K562 (cell line): ENCODE measurements around the gene ARHGEF9. TPM values are rescaled to one million over a fixed set of nuclear protein-coding genes. Genes with fewer than 3 reads are reported as not detected.

Experiments
- MGA ChIP-seq: fragments of 450-650 bp; IDR thresholded peaks from 2 replicates; pipeline ENCODE4 v1.6.1; 2016; ENCODE audit warnings: mild to moderate bottlenecking, moderate library complexity
- NR4A1 ChIP-seq, 2 experiments: fragments of 250-450 bp in 1 of 2; fragments of 450-650 bp in 1 of 2; sonication (Bioruptor Pico) in 1 of 2; IDR thresholded peaks; 2 replicates each; pipeline versions ENCODE4 v1.4.0 to v1.6.1; 2016 to 2020; ENCODE audit warnings: mild to moderate bottlenecking in 2 of 2, missing compliant biosample characterization in 1 of 2, missing genetic modification characterization in 1 of 2, moderate library complexity in 1 of 2
- polyA plus RNA-seq, 8 experiments: library from polyadenylated mRNA; depleted of rRNA in 4 of 8; stranded (reverse) in 5 of 8; unstranded in 3 of 8; fragments of >200 nt; fragmentation: Nextera tagmentation in 2 of 8; fragmentation: Illumina TruSeq in 1 of 8; extraction: Ambion mirVana in 2 of 8; extraction: Trizol in 1 of 8; gene quantifications; 2 replicates each; pipeline versions ENCODE4 v1.2.1 to v1.2.3, GENCODE V29; 2011 to 2014; ENCODE audit warnings: inconsistent platforms in 1 of 8, missing spikeins in 1 of 8
- total RNA-seq, 7 experiments: library from RNA; depleted of rRNA in 6 of 7; stranded (reverse); fragments of >200 nt in 6 of 7; fragmentation: Illumina TruSeq in 2 of 7; extraction: Trizol in 2 of 7; gene quantifications; 2 replicates each; pipeline versions ENCODE4 v1.2.1 to v1.2.3, GENCODE V29; 2011 to 2021; ENCODE audit warnings: low replicate concordance in 1 of 7

Gene ARHGEF9
- total and polyA plus RNA-seq, 9 of the 15 experiments (the other 6 are each of a cell fraction or from before 2014, with no cell fraction given) = 0.09 to 0.24 (median 0.15) TPM; not detected in 2

GRCh38 chrX:63761639-63762038, 23.4 kb downstream of the ARHGEF9 start (continued):
- TF ChIP-seq MGA (no peak), NR4A1 (CRISPR knock-in tag; IDR thresholded peaks at IDR 0.05) (no peak), NR4A1 (tag; IDR thresholded peaks at IDR 0.05) (no peak)
